ENCODE data around the gene S100A12. TPM values are rescaled to one million over a fixed set of nuclear protein-coding genes. Genes with fewer than 3 reads are reported as not detected.
A peak's percentile ranks its signal among the peaks of the same experiment; 100 is the strongest.

Gene S100A12
- total RNA-seq, 2 donors from 2014 or later: not detected

DNA sequence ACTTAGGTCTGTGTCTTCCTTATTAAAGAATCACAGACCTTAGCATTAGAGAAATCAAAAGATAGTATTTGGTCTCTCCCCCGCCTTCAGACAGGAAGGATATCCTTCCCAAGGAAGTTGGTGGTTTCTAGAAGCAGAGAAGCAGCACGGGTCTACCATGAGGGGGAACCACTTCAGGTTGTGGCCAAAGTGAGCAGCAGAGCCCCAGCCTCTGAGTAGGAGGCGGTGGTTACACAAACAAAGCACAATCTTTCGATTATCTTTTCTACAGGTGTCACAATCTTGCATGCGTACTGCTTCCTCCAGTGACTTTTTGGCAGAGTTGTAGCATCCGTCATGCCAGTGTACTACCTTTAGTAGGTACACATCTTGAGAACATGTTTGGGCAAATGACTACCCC is 35.6 kb downstream of the S100A12 start:
- H3K9me3 Mint-ChIP-seq: peaks cover 0 to 2% of the 10 kb centered on the region in 2 donors
- ATAC-seq (replicated peaks in 1 of 2) (peak; percentile 28 to 45), DNase-seq (no peak)
- peaks cover 47% of the 10 kb centered on the region for H3K4me1 Mint-ChIP-seq (ENCODE audit: low read depth)
- no peaks in the 10 kb centered on the region for H3K36me3 Mint-ChIP-seq (ENCODE audit: insufficient read depth in 2 of 2)
- no peaks in the 10 kb centered on the region for H3K27me3 Mint-ChIP-seq (ENCODE audit: low read depth)
- no peak overlapping the region for H3K4me3 Mint-ChIP-seq
- H3K27ac Mint-ChIP-seq: no peak overlapping the region

DNA sequence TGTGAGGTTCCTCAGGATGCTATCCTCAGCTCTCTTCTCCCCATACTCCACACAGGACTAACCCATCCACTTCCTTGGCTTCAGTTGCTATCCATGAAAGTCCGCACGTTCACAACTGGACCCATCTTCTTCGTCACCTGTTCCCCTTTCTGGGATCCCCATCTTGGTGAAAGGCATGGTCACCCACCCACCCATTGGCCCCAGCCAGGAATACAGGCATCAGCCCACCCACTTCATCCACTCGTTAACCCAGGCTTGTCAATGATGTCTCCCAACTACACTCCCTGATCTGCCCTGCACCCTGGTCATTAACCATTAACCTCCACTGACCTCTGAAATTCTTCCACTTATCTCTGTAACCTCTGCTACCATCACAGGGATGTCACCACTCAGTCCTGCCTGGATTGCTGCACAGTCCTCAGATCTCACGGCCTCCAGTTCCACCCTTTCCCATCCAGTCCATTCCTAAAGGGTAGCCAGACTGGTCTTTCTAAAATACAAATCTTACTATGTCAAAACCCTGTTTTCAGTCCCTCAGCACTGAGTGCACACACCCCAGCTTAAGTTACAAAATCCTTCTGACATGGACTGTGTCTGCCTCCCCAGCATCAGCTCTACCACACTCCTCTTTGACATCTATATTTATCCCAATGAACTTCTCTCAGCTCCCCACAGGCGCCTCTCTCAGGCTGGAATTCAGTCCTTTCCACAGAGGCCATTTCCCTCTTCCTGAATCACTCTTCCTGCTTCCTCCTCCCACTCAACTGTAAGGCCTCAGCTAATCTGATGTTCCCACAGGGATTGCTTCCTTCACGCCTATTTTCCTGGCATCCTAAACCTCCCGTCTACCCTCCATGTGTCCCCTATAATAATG is 37.2 kb downstream of the S100A12 start:
- DNase-seq (no peak), ATAC-seq (replicated peaks in 1 of 2) (no peak)
- no peak overlapping the region for H3K4me3 Mint-ChIP-seq
- no peak overlapping the region for H3K27ac Mint-ChIP-seq
- no peaks in the 10 kb centered on the region for H3K27me3 Mint-ChIP-seq (ENCODE audit: low read depth)
- H3K4me1 Mint-ChIP-seq (ENCODE audit: low read depth): peaks cover 31% of the 10 kb centered on the region
- H3K36me3 Mint-ChIP-seq (ENCODE audit: insufficient read depth in 2 of 2): no peaks in the 10 kb centered on the region
- H3K9me3 Mint-ChIP-seq: peaks cover 0 to 2% of the 10 kb centered on the region in 2 donors

- no peaks in the 10 kb centered on the region for H3K36me3 Mint-ChIP-seq (ENCODE audit: insufficient read depth in 2 of 2)
- peaks cover 0 to 2% of the 10 kb centered on the region in 2 donors for H3K9me3 Mint-ChIP-seq
- no peak overlapping the region for H3K27ac Mint-ChIP-seq
- DNase-seq (no peak), ATAC-seq (replicated peaks in 1 of 2) (no peak)
- peaks cover 19% of the 10 kb centered on the region for H3K4me1 Mint-ChIP-seq (ENCODE audit: low read depth)
- no peaks in the 10 kb centered on the region for H3K27me3 Mint-ChIP-seq (ENCODE audit: low read depth)
- H3K4me3 Mint-ChIP-seq: no peak overlapping the region
These were observed 38.8 kb downstream of the S100A12 start for GRCh38 chr1:153336650-153337049.

- peaks cover 8 to 14% of the 10 kb centered on the region in 2 donors for H3K9me3 Mint-ChIP-seq
- H3K36me3 Mint-ChIP-seq (ENCODE audit: insufficient read depth in 2 of 2): peaks cover 0 to 4% of the 10 kb centered on the region in 2 donors
- no peak overlapping the region for H3K4me3 Mint-ChIP-seq
- peaks cover 7% of the 10 kb centered on the region for H3K27me3 Mint-ChIP-seq (ENCODE audit: low read depth)
- no peak overlapping the region for H3K27ac Mint-ChIP-seq
- peaks cover 3% of the 10 kb centered on the region for H3K4me1 Mint-ChIP-seq (ENCODE audit: low read depth)
- no peak for DNase-seq
- no peak for ATAC-seq (replicated peaks in 1 of 2)
These were observed 41.5 kb downstream of the S100A12 start for GRCh38 chr1:153333902-153334301.

GRCh38 chr1:153324912-153325311 is 50.5 kb downstream of the S100A12 start:
- Mint-ChIP-seq H3K4me3 (no peak overlapping the region), H3K9me3 (peaks cover 5 to 11% of the 10 kb centered on the region in 2 donors), H3K36me3 (ENCODE audit: insufficient read depth in 2 of 2) (peaks cover 3% of the 10 kb centered on the region in 2 donors), H3K4me1 (ENCODE audit: low read depth) (no peaks in the 10 kb centered on the region), H3K27me3 (ENCODE audit: low read depth) (peaks cover 2% of the 10 kb centered on the region), H3K27ac (no peak overlapping the region)
- DNase-seq (no peak), ATAC-seq (replicated peaks in 1 of 2) (no peak)

Other genes starting within 250 kb of the S100A12 start
- gene SPRR2G, start 224.7 kb downstream of the S100A12 start, total RNA-seq: not detected
- gene LELP1, start 172.2 kb downstream of the S100A12 start, total RNA-seq: not detected
- gene PRR9, start 158.0 kb downstream of the S100A12 start, total RNA-seq: not detected
- under 1 TPM in 1 of 2 donors, not detected in 1; 0.46 TPM for gene LORICRIN, start 115.9 kb downstream of the S100A12 start, total RNA-seq
- gene PGLYRP3, start 62.7 kb downstream of the S100A12 start, total RNA-seq: not detected
- gene PGLYRP4, start 26.8 kb downstream of the S100A12 start, total RNA-seq: under 1 TPM; 0.21 to 0.29 TPM
- gene S100A9, start 17.8 kb downstream of the S100A12 start, total RNA-seq: not detected
- gene S100A8, start 15.5 kb upstream of the S100A12 start, total RNA-seq: not detected
- not detected for gene S100A7A, start 40.9 kb upstream of the S100A12 start, total RNA-seq
- not detected for gene S100A7, start 85.0 kb upstream of the S100A12 start, total RNA-seq
- 100 to 1,000 TPM; 219 to 358 TPM for gene S100A6, start 160.4 kb upstream of the S100A12 start, total RNA-seq
- 1 to 10 TPM; 2.8 to 4.4 TPM for gene S100A5, start 165.3 kb upstream of the S100A12 start, total RNA-seq
- 100 to 1,000 TPM in 1 of 2 donors, 10 to 100 TPM in 1; 96.1 to 198 TPM for gene S100A4, start 170.2 kb upstream of the S100A12 start, total RNA-seq
- not detected for gene S100A3, start 173.6 kb upstream of the S100A12 start, total RNA-seq
- gene S100A2, start 190.2 kb upstream of the S100A12 start, total RNA-seq: 1 to 10 TPM; 1.7 to 5.0 TPM
- gene S100A16, start 237.5 kb upstream of the S100A12 start, total RNA-seq: not detected
- 1 to 10 TPM in 1 of 2 donors, under 1 TPM in 1; 0.26 to 1.4 TPM for gene S100A14, start 240.7 kb upstream of the S100A12 start, total RNA-seq